GM12892 (cell line): Measurements from ENCODE around the gene SLC9A9.

Experiments
- POLR2A ChIP-seq: IDR thresholded peaks from 2 replicates; pipeline ENCODE4 v1.6.1; 2011; ENCODE audit warnings: low read depth, low read length, control low read depth
- POLR2AphosphoS5 ChIP-seq: IDR thresholded peaks from 2 replicates; pipeline ENCODE4 v1.6.1; 2011; ENCODE audit warnings: low read depth, low read length, control low read depth
- TAF1 ChIP-seq: IDR thresholded peaks from 2 replicates; pipeline ENCODE4 v1.6.1; 2011; ENCODE audit warnings: low read depth, mild to moderate bottlenecking, control low read depth, low read length, borderline replicate concordance

- TF ChIP-seq POLR2AphosphoS5 (no peak), POLR2A (no peak), TAF1 (no peak)
Observed at GRCh38 chr3:143686638-143687197, 161.6 kb downstream of the SLC9A9 start.
